Nephron progenitor cell (in vitro differentiated cells): ENCODE data around the gene ASXL1.
A peak's percentile ranks its signal among the peaks of the same experiment; 100 is the strongest.

Source experiments
- DNase-seq: peaks from one replicate; pipeline ENCODE4 v3.0.0; 2021
- H3K27ac Mint-ChIP-seq: 2 replicates; pipeline ENCODE4 v1.8.0; 2021; ENCODE audit warnings: mild to moderate bottlenecking, moderate library complexity, mixed read lengths
- H3K27me3 Mint-ChIP-seq: 2 replicates; pipeline ENCODE4 v1.8.0; 2021; ENCODE audit warnings: mild to moderate bottlenecking, low read depth, mixed read lengths; ENCODE audit not compliant: poor library complexity
- H3K36me3 Mint-ChIP-seq: 2 replicates; pipeline ENCODE4 v1.8.0; 2021; ENCODE audit warnings: low read depth, mixed read lengths
- H3K4me1 Mint-ChIP-seq: 2 replicates; pipeline ENCODE4 v1.8.0; 2021; ENCODE audit warnings: mixed read lengths
- H3K4me3 Mint-ChIP-seq: 2 replicates; pipeline ENCODE4 v1.8.0; 2021; ENCODE audit warnings: mild to moderate bottlenecking, moderate library complexity, mixed read lengths
- H3K9me3 Mint-ChIP-seq: 2 replicates; pipeline ENCODE4 v1.8.0; 2021; ENCODE audit warnings: mild to moderate bottlenecking, moderate library complexity, mixed read lengths
- TF ChIP-seq, protein P1 (sequence below): fragments of 200-600 bp; sonication (generic); IDR thresholded peaks from 2 replicates; pipeline ENCODE4 v1.5.0; 2021; ENCODE audit warnings: antibody characterized with exemption

Gene ASXL1

DNA sequence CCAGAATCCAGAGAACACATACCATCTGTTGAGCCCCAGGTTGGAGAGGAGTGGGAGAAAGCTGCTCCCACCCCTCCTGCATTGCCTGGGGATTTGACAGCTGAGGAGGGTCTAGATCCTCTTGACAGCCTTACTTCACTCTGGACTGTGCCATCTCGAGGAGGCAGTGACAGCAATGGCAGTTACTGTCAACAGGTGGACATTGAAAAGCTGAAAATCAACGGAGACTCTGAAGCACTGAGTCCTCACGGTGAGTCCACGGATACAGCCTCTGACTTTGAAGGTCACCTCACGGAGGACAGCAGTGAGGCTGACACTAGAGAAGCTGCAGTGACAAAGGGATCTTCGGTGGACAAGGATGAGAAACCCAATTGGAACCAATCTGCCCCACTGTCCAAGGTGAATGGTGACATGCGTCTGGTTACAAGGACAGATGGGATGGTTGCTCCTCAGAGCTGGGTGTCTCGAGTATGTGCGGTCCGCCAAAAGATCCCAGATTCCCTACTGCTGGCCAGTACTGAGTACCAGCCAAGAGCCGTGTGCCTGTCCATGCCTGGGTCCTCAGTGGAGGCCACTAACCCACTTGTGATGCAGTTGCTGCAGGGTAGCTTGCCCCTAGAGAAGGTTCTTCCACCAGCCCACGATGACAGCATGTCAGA, 77.4 kb downstream of the ASXL1 start:
- no peak for DNase-seq
- no peaks in the 10 kb centered on the region for H3K27me3 Mint-ChIP-seq
- peaks cover 74% of the 10 kb centered on the region for H3K36me3 Mint-ChIP-seq
- H3K9me3 Mint-ChIP-seq: no peaks in the 10 kb centered on the region
- H3K4me1 Mint-ChIP-seq: peaks cover 7% of the 10 kb centered on the region
- no peak overlapping the region for H3K4me3 Mint-ChIP-seq
- TF ChIP-seq, protein P1, sequence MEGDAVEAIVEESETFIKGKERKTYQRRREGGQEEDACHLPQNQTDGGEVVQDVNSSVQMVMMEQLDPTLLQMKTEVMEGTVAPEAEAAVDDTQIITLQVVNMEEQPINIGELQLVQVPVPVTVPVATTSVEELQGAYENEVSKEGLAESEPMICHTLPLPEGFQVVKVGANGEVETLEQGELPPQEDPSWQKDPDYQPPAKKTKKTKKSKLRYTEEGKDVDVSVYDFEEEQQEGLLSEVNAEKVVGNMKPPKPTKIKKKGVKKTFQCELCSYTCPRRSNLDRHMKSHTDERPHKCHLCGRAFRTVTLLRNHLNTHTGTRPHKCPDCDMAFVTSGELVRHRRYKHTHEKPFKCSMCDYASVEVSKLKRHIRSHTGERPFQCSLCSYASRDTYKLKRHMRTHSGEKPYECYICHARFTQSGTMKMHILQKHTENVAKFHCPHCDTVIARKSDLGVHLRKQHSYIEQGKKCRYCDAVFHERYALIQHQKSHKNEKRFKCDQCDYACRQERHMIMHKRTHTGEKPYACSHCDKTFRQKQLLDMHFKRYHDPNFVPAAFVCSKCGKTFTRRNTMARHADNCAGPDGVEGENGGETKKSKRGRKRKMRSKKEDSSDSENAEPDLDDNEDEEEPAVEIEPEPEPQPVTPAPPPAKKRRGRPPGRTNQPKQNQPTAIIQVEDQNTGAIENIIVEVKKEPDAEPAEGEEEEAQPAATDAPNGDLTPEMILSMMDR: no peak
- H3K27ac Mint-ChIP-seq: no peak overlapping the region

DNA sequence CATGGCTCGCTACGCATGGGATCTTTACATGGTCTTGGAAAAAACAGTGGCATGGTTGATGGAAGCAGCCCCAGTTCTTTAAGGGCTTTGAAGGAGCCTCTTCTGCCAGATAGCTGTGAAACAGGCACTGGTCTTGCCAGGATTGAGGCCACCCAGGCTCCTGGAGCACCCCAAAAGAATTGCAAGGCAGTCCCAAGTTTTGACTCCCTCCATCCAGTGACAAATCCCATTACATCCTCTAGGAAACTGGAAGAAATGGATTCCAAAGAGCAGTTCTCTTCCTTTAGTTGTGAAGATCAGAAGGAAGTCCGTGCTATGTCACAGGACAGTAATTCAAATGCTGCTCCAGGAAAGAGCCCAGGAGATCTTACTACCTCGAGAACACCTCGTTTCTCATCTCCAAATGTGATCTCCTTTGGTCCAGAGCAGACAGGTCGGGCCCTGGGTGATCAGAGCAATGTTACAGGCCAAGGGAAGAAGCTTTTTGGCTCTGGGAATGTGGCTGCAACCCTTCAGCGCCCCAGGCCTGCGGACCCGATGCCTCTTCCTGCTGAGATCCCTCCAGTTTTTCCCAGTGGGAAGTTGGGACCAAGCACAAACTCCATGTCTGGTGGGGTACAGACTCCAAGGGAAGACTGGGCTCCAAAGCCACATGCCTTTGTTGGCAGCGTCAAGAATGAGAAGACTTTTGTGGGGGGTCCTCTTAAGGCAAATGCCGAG, 78.2 kb downstream of the ASXL1 start:
- peaks cover 3% of the 10 kb centered on the region for H3K27me3 Mint-ChIP-seq
- H3K36me3 Mint-ChIP-seq: peaks cover 72% of the 10 kb centered on the region
- DNase-seq: no peak

DNA sequence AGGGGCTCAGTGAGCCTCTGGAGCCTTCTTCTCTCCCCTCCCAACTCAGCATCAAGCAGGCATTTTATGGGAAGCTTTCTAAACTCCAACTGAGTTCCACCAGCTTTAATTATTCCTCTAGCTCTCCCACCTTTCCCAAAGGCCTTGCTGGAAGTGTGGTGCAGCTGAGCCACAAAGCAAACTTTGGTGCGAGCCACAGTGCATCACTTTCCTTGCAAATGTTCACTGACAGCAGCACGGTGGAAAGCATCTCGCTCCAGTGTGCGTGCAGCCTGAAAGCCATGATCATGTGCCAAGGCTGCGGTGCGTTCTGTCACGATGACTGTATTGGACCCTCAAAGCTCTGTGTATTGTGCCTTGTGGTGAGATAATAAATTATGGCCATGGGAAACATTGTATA, 78.8 kb downstream of the ASXL1 start:
- no peak overlapping the region for H3K4me3 Mint-ChIP-seq
- H3K9me3 Mint-ChIP-seq: no peaks in the 10 kb centered on the region
- H3K27me3 Mint-ChIP-seq: peaks cover 3% of the 10 kb centered on the region
- DNase-seq: no peak
- TF ChIP-seq, protein P1: no peak
- H3K4me1 Mint-ChIP-seq: peaks cover 7% of the 10 kb centered on the region
- peaks cover 70% of the 10 kb centered on the region for H3K36me3 Mint-ChIP-seq
- peak overlapping the region; percentile 82 for H3K27ac Mint-ChIP-seq

More for the DNA sequence above, 78.2 kb downstream of the ASXL1 start:
- no peaks in the 10 kb centered on the region for H3K9me3 Mint-ChIP-seq
- H3K4me3 Mint-ChIP-seq: no peak overlapping the region
- TF ChIP-seq, protein P1: no peak
- H3K4me1 Mint-ChIP-seq: peaks cover 7% of the 10 kb centered on the region
- H3K27ac Mint-ChIP-seq: no peak overlapping the region

DNA sequence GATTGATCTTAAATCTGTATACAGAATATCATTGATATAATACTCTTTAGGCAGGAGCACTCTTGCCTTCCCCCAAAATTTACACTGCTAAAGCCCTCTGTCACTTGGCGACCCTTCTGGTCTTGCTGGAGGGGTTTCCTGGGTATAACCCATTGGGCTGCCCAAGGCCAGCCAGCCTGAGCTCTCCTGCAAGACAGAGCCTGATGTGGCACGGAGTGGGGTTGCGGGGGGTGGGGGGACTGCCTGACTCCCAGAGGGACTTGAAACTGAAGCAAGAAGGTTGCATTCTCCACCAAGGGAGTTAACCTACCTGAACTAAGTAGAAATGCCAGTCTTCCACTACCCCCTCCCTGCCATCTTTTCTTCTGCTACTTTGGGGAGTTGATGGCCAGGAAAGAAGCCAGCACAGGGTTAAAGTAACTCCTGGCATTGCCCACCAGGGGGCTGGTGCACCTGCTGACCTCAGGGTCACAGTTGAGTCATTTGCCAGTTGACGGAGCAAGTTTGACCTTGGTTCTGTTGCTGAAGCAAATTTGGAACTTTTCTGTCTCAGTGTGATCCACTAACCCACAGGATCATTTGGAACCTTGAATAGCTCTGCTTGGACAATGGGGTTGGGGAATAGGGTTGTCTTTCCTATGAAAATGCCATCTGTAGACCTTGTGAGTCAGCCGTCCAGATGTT, 79.4 kb downstream of the ASXL1 start:
- Mint-ChIP-seq H3K9me3 (no peaks in the 10 kb centered on the region), H3K4me1 (peaks cover 7% of the 10 kb centered on the region), H3K36me3 (peaks cover 67% of the 10 kb centered on the region), H3K4me3 (no peak overlapping the region), H3K27ac (no peak overlapping the region), H3K27me3 (peaks cover 3% of the 10 kb centered on the region)
- no peak for DNase-seq
- TF ChIP-seq, protein P1: no peak

DNA sequence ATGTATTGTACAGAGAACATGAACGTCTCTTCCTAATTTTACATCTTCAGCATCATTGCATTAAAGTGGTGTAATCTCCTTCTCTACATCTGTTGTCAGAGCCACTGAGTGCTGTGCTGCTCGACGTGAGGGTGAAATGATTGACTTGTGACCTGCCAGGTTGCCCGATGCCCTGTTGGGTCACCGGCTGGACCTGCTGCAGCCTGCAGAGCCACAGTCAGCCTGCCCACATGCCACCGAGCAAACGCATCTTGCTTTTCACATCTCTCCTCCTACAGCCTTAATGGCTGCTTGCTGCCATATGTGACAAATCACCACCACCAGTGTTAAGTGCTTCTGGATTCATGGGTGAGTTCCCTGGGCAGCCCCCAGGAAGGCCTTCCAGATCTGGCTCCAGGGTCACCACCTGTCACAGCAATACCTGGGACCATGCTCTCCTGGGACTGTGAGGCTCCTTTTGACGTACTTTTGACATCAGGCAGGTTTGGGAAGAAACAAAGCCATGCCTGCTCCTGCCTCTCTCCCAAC, 80.3 kb downstream of the ASXL1 start:
- H3K4me3 Mint-ChIP-seq: no peak overlapping the region
- H3K4me1 Mint-ChIP-seq: peaks cover 7% of the 10 kb centered on the region
- peaks cover 3% of the 10 kb centered on the region for H3K27me3 Mint-ChIP-seq
- H3K36me3 Mint-ChIP-seq: peaks cover 62% of the 10 kb centered on the region
- TF ChIP-seq, protein P1: no peak
- no peak for DNase-seq
- no peak overlapping the region for H3K27ac Mint-ChIP-seq
- H3K9me3 Mint-ChIP-seq: no peaks in the 10 kb centered on the region
